ENCODE measurements around the gene TBX5.

TBX5 gene

DNA sequence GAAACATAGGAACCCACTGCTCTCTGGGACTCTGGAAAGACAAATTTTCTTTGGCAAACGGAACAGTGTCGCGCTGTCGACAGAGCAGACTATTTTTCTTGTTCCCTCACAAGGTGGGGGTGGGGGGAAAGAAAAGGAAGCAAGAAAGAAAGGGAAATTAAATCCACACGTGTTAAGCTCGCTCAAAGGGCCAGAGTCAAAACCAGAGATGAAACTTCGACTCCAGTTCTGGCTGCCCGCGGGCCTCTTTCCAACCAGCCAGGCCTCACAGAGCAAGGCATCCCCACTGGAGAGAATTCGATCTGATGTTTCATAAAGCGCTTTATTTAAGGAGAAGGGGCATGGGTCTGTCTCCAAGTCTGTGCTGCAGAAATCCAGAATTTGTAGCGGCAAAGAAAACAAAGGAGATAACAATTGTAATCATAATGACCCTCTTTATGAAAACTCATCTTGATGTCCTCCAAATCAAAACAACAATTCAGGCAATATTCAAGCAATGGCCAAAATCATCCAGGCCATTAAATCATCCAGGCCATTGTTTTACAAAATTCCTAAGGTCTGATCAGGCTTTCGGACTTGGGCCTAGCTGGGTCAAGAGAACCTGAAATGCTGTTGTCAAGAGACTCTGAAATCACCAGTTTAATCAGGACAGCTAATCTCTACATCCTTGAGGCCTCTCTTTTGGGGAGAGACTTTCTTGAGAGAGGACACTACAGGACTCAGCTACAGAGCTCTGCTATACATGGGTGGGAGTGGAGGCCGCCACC lies 5.3 kb upstream of the TBX5 start:
- DNase-seq (ENCODE audit: low spot score) = no peak
- in situ Hi-C loops (cut with MboI; ENCODE audit: low pct_unique_long_range_greater_than_20kb, low sequenced_read_pairs, unreplicated experiment) = loop anchor here (25.0 kb wide), 2 partner anchors 276 to 949 kb away; partner anchors contain the start of genes LHX5 and TBX3
- TF ChIP-seq, protein P1, sequence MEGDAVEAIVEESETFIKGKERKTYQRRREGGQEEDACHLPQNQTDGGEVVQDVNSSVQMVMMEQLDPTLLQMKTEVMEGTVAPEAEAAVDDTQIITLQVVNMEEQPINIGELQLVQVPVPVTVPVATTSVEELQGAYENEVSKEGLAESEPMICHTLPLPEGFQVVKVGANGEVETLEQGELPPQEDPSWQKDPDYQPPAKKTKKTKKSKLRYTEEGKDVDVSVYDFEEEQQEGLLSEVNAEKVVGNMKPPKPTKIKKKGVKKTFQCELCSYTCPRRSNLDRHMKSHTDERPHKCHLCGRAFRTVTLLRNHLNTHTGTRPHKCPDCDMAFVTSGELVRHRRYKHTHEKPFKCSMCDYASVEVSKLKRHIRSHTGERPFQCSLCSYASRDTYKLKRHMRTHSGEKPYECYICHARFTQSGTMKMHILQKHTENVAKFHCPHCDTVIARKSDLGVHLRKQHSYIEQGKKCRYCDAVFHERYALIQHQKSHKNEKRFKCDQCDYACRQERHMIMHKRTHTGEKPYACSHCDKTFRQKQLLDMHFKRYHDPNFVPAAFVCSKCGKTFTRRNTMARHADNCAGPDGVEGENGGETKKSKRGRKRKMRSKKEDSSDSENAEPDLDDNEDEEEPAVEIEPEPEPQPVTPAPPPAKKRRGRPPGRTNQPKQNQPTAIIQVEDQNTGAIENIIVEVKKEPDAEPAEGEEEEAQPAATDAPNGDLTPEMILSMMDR (IDR thresholded peaks at IDR 0.05; ENCODE audit: extremely low read depth, insufficient read depth, missing control alignments) = no peak

DNA sequence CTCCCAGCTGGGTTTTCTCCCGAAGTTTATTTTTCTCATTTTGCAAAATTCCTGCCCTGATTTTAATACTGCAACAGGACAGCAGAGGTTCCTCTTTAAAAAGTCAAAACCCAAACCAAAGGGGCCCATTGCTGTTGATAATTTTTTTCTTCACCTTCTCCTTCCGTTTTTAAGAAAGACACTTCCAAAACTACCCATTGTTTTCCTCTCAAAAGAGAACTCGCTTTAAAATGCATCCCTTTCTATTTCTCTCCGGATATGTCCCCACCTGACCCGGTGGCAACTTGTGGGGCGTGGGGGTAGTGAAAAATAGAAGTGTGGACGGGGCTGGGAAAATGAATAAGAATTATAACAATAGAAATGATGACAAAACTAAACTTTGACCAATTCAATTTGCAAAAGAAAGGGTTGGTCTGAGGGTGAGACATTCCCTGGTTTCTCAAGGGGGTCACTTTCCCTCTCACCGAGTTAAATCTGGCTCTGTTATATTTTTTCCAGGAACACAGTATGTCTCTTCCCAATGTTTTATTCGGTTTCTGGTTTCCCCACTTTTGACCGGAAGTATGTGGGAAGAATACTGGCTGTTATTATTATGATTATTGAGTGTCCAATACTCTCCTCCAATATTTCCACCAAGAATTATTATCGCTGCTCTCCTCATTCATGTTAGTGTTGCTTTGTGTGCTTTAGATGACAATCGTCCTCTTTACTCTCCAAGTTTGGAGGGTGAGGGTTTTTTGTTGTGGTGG lies 4.1 kb upstream of the TBX5 start:
- DNase-seq (ENCODE audit: low spot score) = no peak
- in situ Hi-C loops (cut with MboI; ENCODE audit: low pct_unique_long_range_greater_than_20kb, low sequenced_read_pairs, unreplicated experiment) = loop anchor here (25.0 kb wide), 2 partner anchors 277 to 948 kb away; partner anchors contain the start of genes LHX5 and TBX3
- TF ChIP-seq, protein P1 (IDR thresholded peaks at IDR 0.05; ENCODE audit: extremely low read depth, insufficient read depth, missing control alignments) = no peak

DNA sequence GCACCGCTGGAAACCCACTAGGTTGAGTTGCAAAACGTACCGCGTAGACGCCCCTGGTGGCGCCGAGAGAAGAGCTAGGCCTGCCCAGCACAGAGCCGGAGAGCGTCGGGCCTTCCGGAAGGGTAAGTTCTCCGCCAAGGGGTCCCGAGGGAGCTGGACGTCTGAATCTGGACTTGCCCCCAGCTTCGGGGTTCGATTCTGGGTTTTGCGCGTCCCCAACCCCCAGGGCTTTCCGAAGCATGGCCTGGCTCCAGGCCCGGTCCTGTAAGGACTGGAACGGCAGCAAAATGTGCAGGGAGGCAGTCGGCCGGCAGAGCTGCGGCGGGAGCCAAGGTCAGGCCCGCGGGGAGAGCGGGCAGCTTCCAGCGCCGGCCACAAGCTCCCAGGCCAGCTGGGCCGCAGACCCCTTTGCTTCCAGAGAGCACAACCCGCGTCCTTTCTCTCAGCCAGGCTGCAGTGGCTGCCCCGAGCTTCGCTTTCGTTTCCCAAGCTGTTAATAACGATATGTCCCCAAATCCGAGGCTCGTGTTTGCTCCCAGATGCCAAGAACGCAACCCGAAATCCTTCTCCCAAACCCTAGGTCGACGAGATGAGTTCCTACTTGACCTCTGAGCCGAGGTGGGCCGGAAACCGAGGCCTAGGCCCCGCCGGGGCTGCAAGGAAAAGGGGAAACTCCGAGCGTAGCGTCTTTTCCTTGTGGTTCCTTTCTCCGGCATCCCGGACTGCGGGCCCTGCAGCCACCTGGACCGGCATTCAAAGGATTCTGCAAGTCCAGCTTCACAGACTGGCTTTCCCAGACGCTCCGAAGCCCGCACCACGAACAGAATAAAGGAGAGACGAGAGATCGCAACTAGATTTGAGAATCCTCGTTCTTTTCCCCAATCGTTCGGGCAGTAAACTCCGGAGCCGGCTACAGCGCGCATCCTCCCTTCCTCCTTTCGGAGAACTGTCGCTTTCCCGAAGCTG lies 3.2 kb upstream of the TBX5 start:
- DNase-seq (ENCODE audit: low spot score) = peak; percentile 25
- in situ Hi-C loops (cut with MboI; ENCODE audit: low pct_unique_long_range_greater_than_20kb, low sequenced_read_pairs, unreplicated experiment) = loop anchor here (25.0 kb wide), 2 partner anchors 278 to 947 kb away; partner anchors contain the start of genes LHX5 and TBX3

DNA sequence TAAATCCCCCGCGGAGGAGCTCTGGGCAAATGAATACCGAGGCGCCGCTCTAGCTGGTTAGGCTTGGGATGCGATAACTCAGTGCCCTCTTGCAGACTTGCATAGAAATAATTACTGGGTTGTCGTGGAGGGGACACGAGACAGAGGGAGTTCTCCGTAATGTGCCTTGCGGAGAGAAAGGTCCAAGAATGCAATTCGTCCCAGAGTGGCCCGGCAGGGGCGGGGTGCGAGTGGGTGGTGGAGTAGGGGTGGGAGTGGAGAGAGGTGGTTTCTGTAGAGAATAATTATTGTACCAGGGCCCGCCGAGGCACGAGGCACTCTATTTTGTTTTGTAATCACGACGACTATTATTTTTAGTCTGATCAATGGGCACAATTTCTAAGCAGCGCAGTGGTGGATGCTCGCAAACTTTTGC lies 2.5 kb upstream of the TBX5 start:
- TF ChIP-seq, protein P1 (IDR thresholded peaks at IDR 0.05; ENCODE audit: extremely low read depth, insufficient read depth, missing control alignments) = no peak
- in situ Hi-C loops (cut with MboI; ENCODE audit: low pct_unique_long_range_greater_than_20kb, low sequenced_read_pairs, unreplicated experiment) = loop anchor here (25.0 kb wide), 2 partner anchors 279 to 946 kb away; partner anchors contain the start of genes LHX5 and TBX3
- DNase-seq (ENCODE audit: low spot score) = no peak

More for the DNA sequence above, 3.2 kb upstream of the TBX5 start:
- TF ChIP-seq, protein P1 (IDR thresholded peaks at IDR 0.05; ENCODE audit: extremely low read depth, insufficient read depth, missing control alignments) = no peak

DNA sequence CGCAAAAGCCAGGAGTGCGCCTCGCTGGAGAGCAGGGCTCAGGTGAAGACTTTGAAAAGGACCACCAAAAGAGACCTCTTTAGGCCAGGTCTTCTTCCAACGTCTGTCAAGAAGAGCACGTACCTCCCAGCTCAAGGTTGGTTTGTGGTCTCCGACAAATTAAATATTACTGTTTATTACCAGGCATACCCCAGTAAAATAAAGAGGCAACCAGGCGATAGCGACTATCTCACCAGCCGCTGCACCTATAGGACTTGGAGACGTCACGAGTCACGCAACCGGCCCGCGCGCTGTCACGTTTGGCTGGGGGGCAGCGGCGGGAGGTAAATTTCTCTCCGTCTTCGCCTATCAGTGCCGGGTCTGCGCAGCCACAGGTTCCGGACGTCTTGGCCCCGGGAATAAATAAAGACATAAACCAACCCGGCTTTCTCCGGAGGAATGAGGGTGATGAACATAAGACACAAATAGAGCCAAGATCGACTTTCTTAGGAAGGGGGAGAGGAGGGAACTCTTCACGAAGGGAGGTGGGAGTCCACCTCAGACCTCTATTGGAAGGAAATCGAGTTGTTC lies 2.0 kb upstream of the TBX5 start:
- DNase-seq (ENCODE audit: low spot score) = peak; percentile 17
- TF ChIP-seq, protein P1 (IDR thresholded peaks at IDR 0.05; ENCODE audit: extremely low read depth, insufficient read depth, missing control alignments) = no peak
- in situ Hi-C loops (cut with MboI; ENCODE audit: low pct_unique_long_range_greater_than_20kb, low sequenced_read_pairs, unreplicated experiment) = loop anchor here (25.0 kb wide), 2 partner anchors 279 to 946 kb away; partner anchors contain the start of genes LHX5 and TBX3
